Nephron progenitor cell (in vitro differentiated cells): ENCODE results near the gene C19orf12.

Experiments used
- DNase-seq: peaks from one replicate; pipeline ENCODE4 v3.0.0; 2021
- H3K27ac Mint-ChIP-seq: 2 replicates; pipeline ENCODE4 v1.8.0; 2021; ENCODE audit warnings: mild to moderate bottlenecking, moderate library complexity, mixed read lengths
- H3K27me3 Mint-ChIP-seq: 2 replicates; pipeline ENCODE4 v1.8.0; 2021; ENCODE audit warnings: mild to moderate bottlenecking, low read depth, mixed read lengths; ENCODE audit not compliant: poor library complexity
- H3K36me3 Mint-ChIP-seq: 2 replicates; pipeline ENCODE4 v1.8.0; 2021; ENCODE audit warnings: low read depth, mixed read lengths
- H3K4me1 Mint-ChIP-seq: 2 replicates; pipeline ENCODE4 v1.8.0; 2021; ENCODE audit warnings: mixed read lengths
- H3K4me3 Mint-ChIP-seq: 2 replicates; pipeline ENCODE4 v1.8.0; 2021; ENCODE audit warnings: mild to moderate bottlenecking, moderate library complexity, mixed read lengths
- H3K9me3 Mint-ChIP-seq: 2 replicates; pipeline ENCODE4 v1.8.0; 2021; ENCODE audit warnings: mild to moderate bottlenecking, moderate library complexity, mixed read lengths
- CTCF ChIP-seq: fragments of 200-600 bp; sonication (generic); IDR thresholded peaks from 2 replicates; pipeline ENCODE4 v1.5.0; 2021; ENCODE audit warnings: antibody characterized with exemption

C19orf12 gene

GRCh38 chr19:29696565-29696846, 18.6 kb downstream of the C19orf12 start:
- Mint-ChIP-seq H3K36me3 (no peaks in the 10 kb centered on the region), H3K27me3 (peaks cover 2% of the 10 kb centered on the region), H3K4me3 (no peak overlapping the region), H3K9me3 (no peaks in the 10 kb centered on the region), H3K4me1 (peaks cover 40% of the 10 kb centered on the region), H3K27ac (no peak overlapping the region)
- no peak for DNase-seq
- no peak for TF ChIP-seq CTCF

GRCh38 chr19:29695765-29696564, 19.1 kb downstream of the C19orf12 start:
- no peak for DNase-seq
- Mint-ChIP-seq H3K27ac (peak overlapping the region; percentile 59), H3K9me3 (no peaks in the 10 kb centered on the region), H3K27me3 (peaks cover 7% of the 10 kb centered on the region), H3K4me1 (peaks cover 41% of the 10 kb centered on the region), H3K4me3 (no peak overlapping the region), H3K36me3 (no peaks in the 10 kb centered on the region)
- TF ChIP-seq CTCF = no peak

- peaks cover 4% of the 10 kb centered on the region for H3K27me3 Mint-ChIP-seq
- no peaks in the 10 kb centered on the region for H3K36me3 Mint-ChIP-seq
- no peaks in the 10 kb centered on the region for H3K9me3 Mint-ChIP-seq
- H3K27ac Mint-ChIP-seq = peak overlapping the region; percentile 59
- no peak overlapping the region for H3K4me3 Mint-ChIP-seq
- DNase-seq = peak; percentile 87
- H3K4me1 Mint-ChIP-seq = peaks cover 34% of the 10 kb centered on the region
- peak; percentile 90 for TF ChIP-seq CTCF
Observed at GRCh38 chr19:29694669-29695627, 20.1 kb downstream of the C19orf12 start.

- Mint-ChIP-seq H3K4me3 (no peak overlapping the region), H3K9me3 (no peaks in the 10 kb centered on the region), H3K27ac (peak overlapping the region; percentile 75), H3K36me3 (peaks cover 5% of the 10 kb centered on the region), H3K4me1 (peaks cover 39% of the 10 kb centered on the region), H3K27me3 (peaks cover 4% of the 10 kb centered on the region)
- DNase-seq = no peak
- TF ChIP-seq CTCF = no peak
Observed at GRCh38 chr19:29694161-29694560, 20.9 kb downstream of the C19orf12 start.

GRCh38 chr19:29690842-29691241, 24.2 kb downstream of the C19orf12 start:
- TF ChIP-seq CTCF = peak; percentile 31
- Mint-ChIP-seq H3K4me1 (peaks cover 64% of the 10 kb centered on the region), H3K9me3 (peaks cover 13% of the 10 kb centered on the region), H3K27me3 (peaks cover 4% of the 10 kb centered on the region), H3K4me3 (no peak overlapping the region), H3K36me3 (peaks cover 5% of the 10 kb centered on the region), H3K27ac (no peak overlapping the region)
- DNase-seq = no peak
